Activated T-helper 2 cell treated with anti-CD3 and anti-CD28 coated beads, Interferon-gamma antibody, Interleukin-2, Interleukin-4, amounts not matched to agents 10 μg/mL and 5 μg/mL and 100 μg/mL, durations not matched to agents 14 hours and 24 hours and 36 hours (primary cell): ENCODE results near the gene ATN1. TPM values are rescaled to one million over a fixed set of nuclear protein-coding genes. Genes with fewer than 3 reads are reported as not detected.
"Not testable (repeated sequence)": the region's sequence is repeated elsewhere in the genome, so short reads cannot be mapped to it uniquely, and the experiment has no call there.

Source experiments
- DNase-seq: peaks from one replicate; pipeline ENCODE4 v3.0.0; 2021; ENCODE audit warnings: low spot score
- H3K27ac Mint-ChIP-seq: one replicate; pipeline ENCODE4 v1.8.0; 2021; ENCODE audit warnings: mixed read lengths
- H3K27me3 Mint-ChIP-seq: one replicate; pipeline ENCODE4 v1.8.0; 2021; ENCODE audit warnings: low read depth, mixed read lengths
- H3K36me3 Mint-ChIP-seq: one replicate; pipeline ENCODE4 v1.8.0; 2021; ENCODE audit warnings: low read depth, mixed read lengths
- H3K4me1 Mint-ChIP-seq: one replicate; pipeline ENCODE4 v1.8.0; 2021; ENCODE audit warnings: low read depth, mixed read lengths
- H3K4me3 Mint-ChIP-seq: one replicate; pipeline ENCODE4 v1.8.0; 2021; ENCODE audit warnings: low read depth, mild to moderate bottlenecking, moderate library complexity, mixed read lengths
- H3K9me3 Mint-ChIP-seq: one replicate; pipeline ENCODE4 v1.8.0; 2021; ENCODE audit warnings: mixed read lengths
- intact Hi-C: fragments of 100-400 bp; cut with micrococcal nuclease; formaldehyde crosslinking; loops from one replicate; pipeline ENCODE4 v1.15.1; 2023
- total RNA-seq: library from RNA; stranded (reverse); gene quantifications from 2 replicates; pipeline ENCODE4 v1.2.3, GENCODE V29; 2022

Gene ATN1
- 66.8 and 70.5 TPM in 2 replicates for total RNA-seq

- no peaks in the 10 kb centered on the region for H3K27me3 Mint-ChIP-seq
- H3K4me3 Mint-ChIP-seq = peak within 1 kb of the TSS; percentile 94
- H3K9me3 Mint-ChIP-seq = no peaks in the 10 kb centered on the region
- intact Hi-C loops = no loop called here
- H3K36me3 Mint-ChIP-seq = peaks cover 27% of the 10 kb centered on the region
- no peak for DNase-seq
- peaks cover 58% of the 10 kb centered on the region for H3K4me1 Mint-ChIP-seq
- H3K27ac Mint-ChIP-seq = peak within 1 kb of the TSS; percentile 91
Observed at GRCh38 chr12:6927379-6928021, at the start of gene ATN1. ATN1 (plus strand) TSS chr12:6927959; CDS start chr12:6934002, 6,043 bp downstream.

- not testable (repeated sequence) for H3K4me1 Mint-ChIP-seq, H3K27me3 Mint-ChIP-seq
Observed at GRCh38 chr12:6879824-6880223, 47.9 kb upstream of the ATN1 start.

GRCh38 chr12:6883252-6883651 lies 44.5 kb upstream of the ATN1 start:
- peaks cover 27% of the 10 kb centered on the region for H3K36me3 Mint-ChIP-seq
- no peak for DNase-seq
- H3K4me3 Mint-ChIP-seq = no peak overlapping the region
- intact Hi-C loops = no loop called here
- H3K27me3 Mint-ChIP-seq = no peaks in the 10 kb centered on the region
- H3K27ac Mint-ChIP-seq = no peak overlapping the region
- H3K4me1 Mint-ChIP-seq = no peaks in the 10 kb centered on the region
- no peaks in the 10 kb centered on the region for H3K9me3 Mint-ChIP-seq

More at GRCh38 chr12:6879824-6880223, 47.9 kb upstream of the ATN1 start:
- H3K27ac Mint-ChIP-seq, H3K4me3 Mint-ChIP-seq, H3K9me3 Mint-ChIP-seq, intact Hi-C loops, DNase-seq: not testable (repeated sequence)
- H3K36me3 Mint-ChIP-seq = peaks cover 30% of the 10 kb centered on the region

- H3K27ac Mint-ChIP-seq = no peak overlapping the region
- no peaks in the 10 kb centered on the region for H3K4me1 Mint-ChIP-seq
- intact Hi-C loops = no loop called here
- DNase-seq = no peak
- H3K4me3 Mint-ChIP-seq = no peak overlapping the region
- no peaks in the 10 kb centered on the region for H3K9me3 Mint-ChIP-seq
- H3K27me3 Mint-ChIP-seq = no peaks in the 10 kb centered on the region
- H3K36me3 Mint-ChIP-seq = peaks cover 30% of the 10 kb centered on the region
Observed at GRCh38 chr12:6883683-6884082, 44.1 kb upstream of the ATN1 start.

- DNase-seq = no peak
- no peaks in the 10 kb centered on the region for H3K9me3 Mint-ChIP-seq
- intact Hi-C loops = no loop called here
- H3K4me3 Mint-ChIP-seq = no peak overlapping the region
- H3K4me1 Mint-ChIP-seq = no peaks in the 10 kb centered on the region
- no peak overlapping the region for H3K27ac Mint-ChIP-seq
- H3K36me3 Mint-ChIP-seq = peaks cover 30% of the 10 kb centered on the region
- H3K27me3 Mint-ChIP-seq = no peaks in the 10 kb centered on the region
Observed at GRCh38 chr12:6884539-6884938, 43.2 kb upstream of the ATN1 start.

- H3K27ac Mint-ChIP-seq, intact Hi-C loops, H3K4me1 Mint-ChIP-seq, H3K9me3 Mint-ChIP-seq, H3K4me3 Mint-ChIP-seq, H3K27me3 Mint-ChIP-seq, DNase-seq: not testable (repeated sequence)
- peaks cover 32% of the 10 kb centered on the region for H3K36me3 Mint-ChIP-seq
Observed at GRCh38 chr12:6886206-6886999, 41.4 kb upstream of the ATN1 start.

- Mint-ChIP-seq H3K4me3 (no peak overlapping the region), H3K9me3 (no peaks in the 10 kb centered on the region), H3K36me3 (peaks cover 35% of the 10 kb centered on the region), H3K4me1 (peaks cover 11% of the 10 kb centered on the region), H3K27ac (no peak overlapping the region), H3K27me3 (no peaks in the 10 kb centered on the region)
- DNase-seq = no peak
- intact Hi-C loops = no loop called here
Observed at GRCh38 chr12:6887460-6887859, 40.3 kb upstream of the ATN1 start.

GRCh38 chr12:6888360-6888759 lies 39.4 kb upstream of the ATN1 start:
- no peak overlapping the region for H3K4me3 Mint-ChIP-seq
- H3K36me3 Mint-ChIP-seq = peaks cover 32% of the 10 kb centered on the region
- no peak for DNase-seq
- H3K27me3 Mint-ChIP-seq = no peaks in the 10 kb centered on the region
- peaks cover 13% of the 10 kb centered on the region for H3K4me1 Mint-ChIP-seq
- no peaks in the 10 kb centered on the region for H3K9me3 Mint-ChIP-seq
- intact Hi-C loops = no loop called here
- no peak overlapping the region for H3K27ac Mint-ChIP-seq

GRCh38 chr12:6888794-6889193 lies 39.0 kb upstream of the ATN1 start:
- H3K27ac Mint-ChIP-seq, H3K4me3 Mint-ChIP-seq, intact Hi-C loops, DNase-seq, H3K27me3 Mint-ChIP-seq, H3K9me3 Mint-ChIP-seq: not testable (repeated sequence)
- H3K36me3 Mint-ChIP-seq = peaks cover 32% of the 10 kb centered on the region
- peaks cover 13% of the 10 kb centered on the region for H3K4me1 Mint-ChIP-seq

- peaks cover 21% of the 10 kb centered on the region for H3K36me3 Mint-ChIP-seq
- H3K4me3 Mint-ChIP-seq = peak overlapping the region; percentile 67
- H3K9me3 Mint-ChIP-seq, H3K27me3 Mint-ChIP-seq, DNase-seq: not testable (repeated sequence)
- peak overlapping the region; percentile 92 for H3K27ac Mint-ChIP-seq
- peaks cover 13% of the 10 kb centered on the region for H3K4me1 Mint-ChIP-seq
- intact Hi-C loops = loop anchor here (5.0 kb wide), 1 partner anchor 103 kb away; the partner anchor contains the start of gene CD4
Observed at GRCh38 chr12:6889775-6890573, 37.8 kb upstream of the ATN1 start.

- peak overlapping the region; percentile 92 for H3K27ac Mint-ChIP-seq
- peak overlapping the region; percentile 80 for H3K4me3 Mint-ChIP-seq
- H3K4me1 Mint-ChIP-seq = peaks cover 13% of the 10 kb centered on the region
- DNase-seq = peak; percentile 98
- no peaks in the 10 kb centered on the region for H3K27me3 Mint-ChIP-seq
- peaks cover 14% of the 10 kb centered on the region for H3K36me3 Mint-ChIP-seq
- H3K9me3 Mint-ChIP-seq = no peaks in the 10 kb centered on the region
- intact Hi-C loops = loop anchor here (1.0 to 5.0 kb wide), 5 partner anchors 13 to 104 kb away; partner anchors contain the start of genes CD4, LRRC23, RNU7-1 and SPSB2
Observed at GRCh38 chr12:6890789-6891645, 36.7 kb upstream of the ATN1 start.

GRCh38 chr12:6891646-6892001 lies 36.1 kb upstream of the ATN1 start:
- intact Hi-C loops = loop anchor here (1.0 to 5.0 kb wide), 5 partner anchors 13 to 104 kb away; partner anchors contain the start of genes CD4, LRRC23, RNU7-1 and SPSB2
- H3K4me3 Mint-ChIP-seq = peak overlapping the region; percentile 80

More at GRCh38 chr12:6891646-6892001, 36.1 kb upstream of the ATN1 start:
- H3K27me3 Mint-ChIP-seq = no peaks in the 10 kb centered on the region
- H3K27ac Mint-ChIP-seq = peak overlapping the region; percentile 92
- peaks cover 13% of the 10 kb centered on the region for H3K4me1 Mint-ChIP-seq
- H3K9me3 Mint-ChIP-seq = no peaks in the 10 kb centered on the region
- peaks cover 12% of the 10 kb centered on the region for H3K36me3 Mint-ChIP-seq
- no peak for DNase-seq
